ENCODE results near the gene WDR18. TPM values are rescaled to one million over a fixed set of nuclear protein-coding genes. Genes with fewer than 3 reads are reported as not detected.

WDR18 gene
- total and polyA plus RNA-seq, 2 experiments from 2014 or later = 155 to 157 TPM

- TF ChIP-seq ZNF462 (CRISPR knock-in tag; IDR thresholded peaks at IDR 0.05) (no peak), ZNF114 (CRISPR knock-in tag; IDR thresholded peaks at IDR 0.05) (no peak), REST (IDR thresholded peaks at IDR 0.05; ENCODE audit: unreplicated experiment) (no peak), ZNF331 (CRISPR knock-in tag; IDR thresholded peaks at IDR 0.05; ENCODE audit: low read depth) (no peak), CREB1 (CRISPR knock-in tag; IDR thresholded peaks at IDR 0.05; ENCODE audit: low read depth) (no peak)
Measured at GRCh38 chr19:1027650-1028061, 43.5 kb downstream of the WDR18 start (continued).
